ENCODE results near the gene TRIP13. TPM values are rescaled to one million over a fixed set of nuclear protein-coding genes. Genes with fewer than 3 reads are reported as not detected.

TRIP13 gene
- total RNA-seq, 1 donor from 2014 or later = 11.9 TPM

DNA sequence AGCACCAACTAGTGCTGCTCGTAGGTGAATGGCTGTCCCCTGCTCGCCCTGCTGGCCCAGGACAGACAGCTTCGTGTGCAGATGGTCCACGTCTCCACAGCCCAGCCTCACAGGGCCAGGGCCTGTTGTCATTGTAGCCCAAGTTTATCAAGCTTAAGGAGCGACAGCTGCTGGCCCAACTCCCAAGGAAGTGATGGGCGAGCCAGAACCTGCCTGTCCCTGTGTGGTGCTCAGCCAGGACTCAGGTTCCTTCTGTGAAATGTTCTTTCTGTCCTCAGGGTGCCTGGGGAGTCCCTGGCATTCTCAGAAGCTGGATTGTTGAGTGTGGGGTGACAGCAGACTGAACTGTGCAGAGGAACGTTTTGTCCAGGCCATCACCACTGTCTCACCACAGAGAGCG is 16.4 kb downstream of the TRIP13 start:
- Mint-ChIP-seq H3K4me3 (ENCODE audit: low read depth) (no peak overlapping the region), H3K4me1 (ENCODE audit: low read depth) (no peaks in the 10 kb centered on the region), H3K27me3 (no peaks in the 10 kb centered on the region), H3K27ac (no peak overlapping the region), H3K9me3 (ENCODE audit: low read depth) (no peaks in the 10 kb centered on the region), H3K36me3 (ENCODE audit: insufficient read depth) (peaks cover 12% of the 10 kb centered on the region)
- DNase-seq (ENCODE audit: low spot score, unreplicated experiment) = no peak
- TF ChIP-seq, protein P1, sequence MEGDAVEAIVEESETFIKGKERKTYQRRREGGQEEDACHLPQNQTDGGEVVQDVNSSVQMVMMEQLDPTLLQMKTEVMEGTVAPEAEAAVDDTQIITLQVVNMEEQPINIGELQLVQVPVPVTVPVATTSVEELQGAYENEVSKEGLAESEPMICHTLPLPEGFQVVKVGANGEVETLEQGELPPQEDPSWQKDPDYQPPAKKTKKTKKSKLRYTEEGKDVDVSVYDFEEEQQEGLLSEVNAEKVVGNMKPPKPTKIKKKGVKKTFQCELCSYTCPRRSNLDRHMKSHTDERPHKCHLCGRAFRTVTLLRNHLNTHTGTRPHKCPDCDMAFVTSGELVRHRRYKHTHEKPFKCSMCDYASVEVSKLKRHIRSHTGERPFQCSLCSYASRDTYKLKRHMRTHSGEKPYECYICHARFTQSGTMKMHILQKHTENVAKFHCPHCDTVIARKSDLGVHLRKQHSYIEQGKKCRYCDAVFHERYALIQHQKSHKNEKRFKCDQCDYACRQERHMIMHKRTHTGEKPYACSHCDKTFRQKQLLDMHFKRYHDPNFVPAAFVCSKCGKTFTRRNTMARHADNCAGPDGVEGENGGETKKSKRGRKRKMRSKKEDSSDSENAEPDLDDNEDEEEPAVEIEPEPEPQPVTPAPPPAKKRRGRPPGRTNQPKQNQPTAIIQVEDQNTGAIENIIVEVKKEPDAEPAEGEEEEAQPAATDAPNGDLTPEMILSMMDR (IDR thresholded peaks at IDR 0.05; ENCODE audit: unreplicated experiment) = no peak

DNA sequence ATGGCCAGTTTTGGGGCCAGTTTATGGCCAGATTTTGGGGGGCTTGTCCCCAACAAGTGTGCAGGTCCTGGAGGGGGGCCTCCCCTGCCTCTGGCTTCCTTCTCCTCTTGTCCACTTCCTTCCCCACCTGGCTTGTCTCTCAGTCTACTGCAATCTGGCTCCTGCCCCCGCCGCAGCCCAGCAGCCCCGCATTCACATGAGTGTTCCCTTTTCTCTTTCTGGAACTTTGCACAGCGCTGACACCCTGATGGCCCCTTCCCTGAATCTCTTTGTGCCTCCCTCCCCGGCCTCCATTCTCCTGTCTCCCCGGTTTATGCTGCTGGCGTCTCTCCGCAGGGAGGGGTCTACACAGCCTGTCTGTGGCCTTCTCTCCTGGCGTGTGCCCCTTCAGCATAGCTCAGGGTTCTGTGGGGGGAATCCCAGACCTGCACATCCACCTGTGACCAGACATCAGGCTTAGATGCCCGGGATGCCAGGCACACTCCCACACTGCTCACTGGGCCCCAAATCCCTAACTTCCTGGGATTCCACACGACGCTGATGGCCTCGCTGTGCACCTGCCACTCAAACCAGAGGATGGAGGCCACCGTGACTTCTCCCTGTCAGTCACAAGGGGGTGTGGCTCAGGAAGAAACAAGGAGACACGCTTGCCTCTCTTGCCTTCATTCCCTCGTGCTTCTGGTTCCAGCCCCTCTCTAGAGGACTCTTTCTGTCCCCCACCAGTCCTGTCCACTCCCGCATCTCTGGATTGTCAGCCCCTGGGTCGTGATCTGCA is 17.5 kb downstream of the TRIP13 start:
- Mint-ChIP-seq H3K36me3 (ENCODE audit: insufficient read depth) (peaks cover 14% of the 10 kb centered on the region), H3K27me3 (no peaks in the 10 kb centered on the region), H3K4me3 (ENCODE audit: low read depth) (no peak overlapping the region), H3K9me3 (ENCODE audit: low read depth) (no peaks in the 10 kb centered on the region), H3K27ac (no peak overlapping the region), H3K4me1 (ENCODE audit: low read depth) (no peaks in the 10 kb centered on the region)
- no peak for DNase-seq (ENCODE audit: low spot score, unreplicated experiment)
- TF ChIP-seq, protein P1 (IDR thresholded peaks at IDR 0.05; ENCODE audit: unreplicated experiment) = no peak

DNA sequence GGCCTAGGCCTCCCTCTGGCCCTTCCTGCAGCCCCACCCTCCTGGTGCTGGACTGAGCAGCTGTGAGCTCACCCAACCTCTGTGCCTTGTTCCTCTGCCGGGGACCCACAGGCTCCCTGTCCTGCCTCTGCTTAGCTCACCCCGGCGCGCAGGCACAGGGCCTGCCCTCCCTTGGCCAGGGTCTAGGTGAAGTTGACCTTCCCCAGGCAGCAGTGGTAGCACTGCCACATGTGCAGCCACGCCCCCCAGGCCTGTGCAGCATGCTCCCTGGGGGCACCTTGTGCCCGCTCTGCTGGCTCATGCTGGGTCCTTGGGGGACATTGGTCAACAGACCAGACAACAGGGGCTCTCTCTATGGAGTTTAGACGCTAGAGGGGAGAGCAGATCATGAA is 18.1 kb downstream of the TRIP13 start:
- H3K36me3 Mint-ChIP-seq (ENCODE audit: insufficient read depth) = peaks cover 12% of the 10 kb centered on the region
- no peaks in the 10 kb centered on the region for H3K27me3 Mint-ChIP-seq
- no peaks in the 10 kb centered on the region for H3K9me3 Mint-ChIP-seq (ENCODE audit: low read depth)
- no peaks in the 10 kb centered on the region for H3K4me1 Mint-ChIP-seq (ENCODE audit: low read depth)
- no peak overlapping the region for H3K27ac Mint-ChIP-seq
- DNase-seq (ENCODE audit: low spot score, unreplicated experiment) = no peak
- TF ChIP-seq, protein P1 (IDR thresholded peaks at IDR 0.05; ENCODE audit: unreplicated experiment) = no peak
- H3K4me3 Mint-ChIP-seq (ENCODE audit: low read depth) = no peak overlapping the region

DNA sequence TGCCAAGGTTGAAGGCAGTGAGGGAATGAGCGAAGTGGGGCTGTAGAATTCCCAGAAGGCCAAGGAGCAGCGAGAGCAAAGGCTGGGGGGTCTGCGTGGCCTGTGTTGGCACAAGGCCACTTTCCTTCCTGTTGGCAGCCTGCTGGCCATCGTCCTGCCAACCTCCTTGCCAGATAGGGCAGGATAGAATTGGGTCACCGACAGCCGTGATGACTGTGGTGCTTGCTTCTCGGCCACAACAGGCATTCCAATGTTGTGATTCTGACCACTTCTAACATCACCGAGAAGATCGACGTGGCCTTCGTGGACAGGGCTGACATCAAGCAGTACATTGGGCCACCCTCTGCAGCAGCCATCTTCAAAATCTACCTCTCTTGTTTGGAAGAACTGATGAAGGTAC is 18.9 kb downstream of the TRIP13 start:
- Mint-ChIP-seq H3K4me1 (ENCODE audit: low read depth) (no peaks in the 10 kb centered on the region), H3K9me3 (ENCODE audit: low read depth) (no peaks in the 10 kb centered on the region), H3K27ac (no peak overlapping the region), H3K27me3 (no peaks in the 10 kb centered on the region), H3K36me3 (ENCODE audit: insufficient read depth) (peaks cover 12% of the 10 kb centered on the region), H3K4me3 (ENCODE audit: low read depth) (no peak overlapping the region)
- DNase-seq (ENCODE audit: low spot score, unreplicated experiment) = no peak
- TF ChIP-seq, protein P1 (IDR thresholded peaks at IDR 0.05; ENCODE audit: unreplicated experiment) = no peak

DNA sequence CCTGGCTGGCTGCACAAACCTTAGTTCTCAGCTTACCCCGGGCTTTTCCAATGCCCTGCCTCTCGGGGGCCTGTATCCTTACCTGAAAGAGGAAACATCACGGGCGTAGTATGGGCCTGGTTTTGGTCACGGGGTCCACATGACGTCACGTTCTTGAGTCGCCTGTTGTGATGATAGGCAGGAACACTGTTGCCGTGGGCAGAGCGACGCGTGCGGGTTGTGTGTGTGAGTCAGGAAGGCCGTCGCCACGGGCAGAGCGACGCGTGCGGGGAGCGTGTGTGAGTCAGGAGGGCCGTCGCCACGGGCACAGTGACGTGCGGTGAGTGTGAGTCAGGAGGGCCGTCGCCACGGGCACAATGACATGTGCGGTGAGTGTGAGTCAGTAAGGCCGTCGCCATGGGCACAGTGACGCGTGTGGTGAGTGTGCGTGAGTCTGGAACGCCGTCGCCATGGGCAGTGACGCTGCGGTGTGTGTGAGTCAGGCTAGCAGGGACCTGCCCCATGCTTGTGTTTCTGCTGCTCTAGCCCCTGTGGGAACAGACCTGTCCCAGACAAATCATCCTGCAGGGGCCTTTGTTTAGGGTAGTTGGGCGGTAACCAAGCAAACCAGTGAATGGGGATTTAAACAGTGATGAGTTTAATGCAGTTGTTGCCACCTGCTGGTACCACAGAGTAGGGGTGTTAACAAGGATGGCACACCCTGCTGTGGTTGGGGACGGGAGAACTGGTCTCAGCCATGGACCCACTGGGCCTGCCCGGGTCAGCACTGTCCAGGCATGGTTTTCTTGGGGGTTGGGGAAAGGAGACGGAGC is 19.8 kb downstream of the TRIP13 start:
- Mint-ChIP-seq H3K36me3 (ENCODE audit: insufficient read depth) (peaks cover 12% of the 10 kb centered on the region), H3K4me1 (ENCODE audit: low read depth) (peaks cover 3% of the 10 kb centered on the region), H3K9me3 (ENCODE audit: low read depth) (no peaks in the 10 kb centered on the region), H3K4me3 (ENCODE audit: low read depth) (peak overlapping the region; percentile 33), H3K27me3 (no peaks in the 10 kb centered on the region), H3K27ac (no peak overlapping the region)
- DNase-seq (ENCODE audit: low spot score, unreplicated experiment) = no peak
- TF ChIP-seq, protein P1 (IDR thresholded peaks at IDR 0.05; ENCODE audit: unreplicated experiment) = no peak

All from progenitor cell of endocrine pancreas (in vitro differentiated cells).